Panc1 (cell line): ENCODE data around the gene DLG2. TPM values are rescaled to one million over a fixed set of nuclear protein-coding genes. Genes with fewer than 3 reads are reported as not detected.

Source experiments
- ATAC-seq: fragments of 200-7000 bp; cut with Tn5 transposase; 2 replicates; pipeline ENCODE4 v1.9.1; 2020; ENCODE audit warnings: mild to moderate bottlenecking, moderate library complexity
- BruUV-seq: library from RNA; stranded (reverse); fragments of 400-500 nt; replicated peaks from 2 replicates; lab custom pipeline; 2021; lab: Mats Ljungman, UMichigan
- CTCF ChIA-PET: fragments of 300-600 bp; sonication (Branson Sonifier 250); formaldehyde crosslinking; loops from one replicate; lab custom pipeline; 2022; ENCODE audit warnings: antibody characterized with exemption; lab: Charles Lee
- POLR2A ChIA-PET: fragments of 300-600 bp; sonication (Branson Sonifier 250); formaldehyde crosslinking; loops from one replicate; lab custom pipeline; 2022; ENCODE audit warnings: antibody characterized with exemption; lab: Charles Lee
- DNase-seq: peaks from one replicate; pipeline ENCODE4 v3.0.0-alpha.2; 2010; ENCODE audit warnings: low read depth, low spot score
- H3K27ac ChIP-seq: 2 replicates; pipeline ENCODE4 v1.5.1; 2011; ENCODE audit warnings: mild to moderate bottlenecking, low read length, inconsistent platforms
- H3K27me3 ChIP-seq: fragments of 200-500 bp; sonication (Bioruptor generic); 2 replicates; pipeline ENCODE4 v1.6.0; 2014; ENCODE audit warnings: low read length, inconsistent platforms; ENCODE audit not compliant: control insufficient read depth, insufficient read depth
- H3K36me3 ChIP-seq: fragments of 200-500 bp; sonication (Bioruptor generic); 2 replicates; pipeline ENCODE4 v1.5.1; 2014; ENCODE audit warnings: inconsistent platforms, mild to moderate bottlenecking, low read length, moderate library complexity; ENCODE audit not compliant: control insufficient read depth, insufficient read depth
- H3K4me1 ChIP-seq: 2 replicates; pipeline ENCODE4 v1.5.1; 2011; ENCODE audit warnings: inconsistent platforms, mild to moderate bottlenecking, low read length, moderate library complexity; ENCODE audit not compliant: control insufficient read depth, insufficient read depth
- H3K4me3 ChIP-seq, 2 experiments: 2 replicates each; pipeline ENCODE4 v1.5.1; 2011 to 2012; ENCODE audit warnings: low read depth in 2 of 2, low read length in 2 of 2, mild to moderate bottlenecking in 2 of 2, inconsistent platforms in 1 of 2, moderate library complexity in 1 of 2
- H3K9me3 ChIP-seq: fragments of 200-500 bp; sonication (Bioruptor generic); 2 replicates; pipeline ENCODE4 v1.5.1; 2014; ENCODE audit warnings: low read depth, mild to moderate bottlenecking, inconsistent platforms, low read length, moderate library complexity; ENCODE audit not compliant: control insufficient read depth, insufficient read depth
- CTCF ChIP-seq: fragments of 450-650 bp; IDR thresholded peaks from 2 replicates; pipeline ENCODE4 v1.5.1; 2017; ENCODE audit warnings: mild to moderate bottlenecking
- POLR2AphosphoS5 ChIP-seq: IDR thresholded peaks from 2 replicates; pipeline ENCODE4 v1.6.1; 2012; ENCODE audit warnings: mild to moderate bottlenecking, low read depth, low read length, moderate library complexity
- REST ChIP-seq, 2 experiments: IDR thresholded peaks; 2 replicates each; pipeline ENCODE4 v1.6.1; 2011 to 2012; ENCODE audit warnings: low read depth in 2 of 2, control low read depth in 1 of 2, low read length in 1 of 2, mild to moderate bottlenecking in 1 of 2, moderate library complexity in 1 of 2; ENCODE audit not compliant: insufficient read depth in 1 of 2
- SIN3A ChIP-seq: IDR thresholded peaks from 2 replicates; pipeline ENCODE4 v1.6.1; 2012; ENCODE audit warnings: low read depth, mild to moderate bottlenecking, low read length, moderate library complexity, borderline replicate concordance; ENCODE audit not compliant: insufficient read depth
- TCF7L2 ChIP-seq: IDR thresholded peaks from 2 replicates; pipeline ENCODE4 v1.6.1; 2011; ENCODE audit warnings: mild to moderate bottlenecking, low read depth, low read length, inconsistent platforms
- in situ Hi-C: cut with HindIII; loops from 2 replicates; pipeline ENCODE4 v1.10.0; 2016; ENCODE audit warnings: low sequenced_read_pairs, low pct_unique_long_range_greater_than_20kb
- intact Hi-C: fragments of 100-400 bp; cut with micrococcal nuclease; formaldehyde crosslinking; loops from one replicate; pipeline ENCODE4 v1.10.0; 2022; ENCODE audit not compliant: unreplicated experiment
- total RNA-seq: library from RNA; stranded (reverse); gene quantifications from one replicate; pipeline ENCODE4 v1.2.1, GENCODE V29; 2021; ENCODE audit not compliant: unreplicated experiment

DLG2 gene
- total RNA-seq, 1 experiment from 2014 or later, result 4.2 TPM

- no peak for ATAC-seq
- TF ChIP-seq POLR2AphosphoS5 (no peak), TCF7L2 (no peak), SIN3A (no peak), CTCF (no peak), REST (IDR thresholded peaks at IDR 0.05; ENCODE audit: insufficient read depth in 1 of 2, low read depth in 2 of 2, low read length in 1 of 2) (no peak)
- Histone ChIP-seq H3K27ac (no peak overlapping the region), H3K36me3 (no peaks in the 10 kb centered on the region), H3K9me3 (no peaks in the 10 kb centered on the region), H3K27me3 (no peaks in the 10 kb centered on the region), H3K4me3 (no peak overlapping the region), H3K4me1 (no peaks in the 10 kb centered on the region)
- intact Hi-C loops (no loop called here), in situ Hi-C loops (no loop called here)
- ChIA-PET POLR2A (no interaction called here), CTCF (no interaction called here)
- no TSS peak for BruUV-seq
- DNase-seq, result no peak
These were observed 1862.5 kb downstream of the DLG2 start for GRCh38 chr11:83764643-83765042.

GRCh38 chr11:83760932-83761331 is 1866.2 kb downstream of the DLG2 start:
- ChIA-PET POLR2A (no interaction called here), CTCF (no interaction called here)
- no TSS peak for BruUV-seq
- Histone ChIP-seq H3K4me3 (no peak overlapping the region), H3K27me3 (no peaks in the 10 kb centered on the region; the same call in 1 of the 2 replicates), H3K9me3 (no peaks in the 10 kb centered on the region), H3K27ac (no peak overlapping the region), H3K36me3 (no peaks in the 10 kb centered on the region), H3K4me1 (no peaks in the 10 kb centered on the region)
- in situ Hi-C loops, result no loop called here
- ATAC-seq (no peak), DNase-seq (no peak)
- TF ChIP-seq REST (IDR thresholded peaks at IDR 0.05; ENCODE audit: insufficient read depth in 1 of 2, low read depth in 2 of 2, low read length in 1 of 2) (no peak), CTCF (no peak), SIN3A (no peak), TCF7L2 (no peak), POLR2AphosphoS5 (no peak)
- intact Hi-C loops, result no loop called here
